ENCODE measurements around the gene VPS37B.

The VPS37B gene

DNA sequence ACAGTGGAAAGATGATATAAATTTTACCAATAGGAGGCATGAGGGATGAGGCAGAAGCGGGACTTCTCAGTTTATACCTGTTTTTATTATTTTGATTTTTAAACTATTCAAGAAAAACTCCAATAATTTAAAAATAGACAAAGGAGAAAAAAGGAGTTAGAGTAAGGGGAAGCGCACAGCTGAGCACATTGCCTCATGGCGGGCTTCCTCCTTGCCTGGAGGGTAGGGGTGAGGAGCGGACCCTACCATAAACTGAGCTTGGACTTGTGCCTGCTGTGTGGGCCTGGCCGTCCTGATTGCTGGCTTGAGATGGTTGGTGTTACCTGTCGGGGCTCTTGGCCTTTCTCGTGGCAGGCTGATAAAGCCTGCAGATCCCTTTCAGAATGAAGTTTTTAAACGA lies 75.8 kb downstream of the VPS37B start:
- in situ Hi-C loops (cut with MboI; ENCODE audit: low sequenced_read_pairs), result no loop called here

DNA sequence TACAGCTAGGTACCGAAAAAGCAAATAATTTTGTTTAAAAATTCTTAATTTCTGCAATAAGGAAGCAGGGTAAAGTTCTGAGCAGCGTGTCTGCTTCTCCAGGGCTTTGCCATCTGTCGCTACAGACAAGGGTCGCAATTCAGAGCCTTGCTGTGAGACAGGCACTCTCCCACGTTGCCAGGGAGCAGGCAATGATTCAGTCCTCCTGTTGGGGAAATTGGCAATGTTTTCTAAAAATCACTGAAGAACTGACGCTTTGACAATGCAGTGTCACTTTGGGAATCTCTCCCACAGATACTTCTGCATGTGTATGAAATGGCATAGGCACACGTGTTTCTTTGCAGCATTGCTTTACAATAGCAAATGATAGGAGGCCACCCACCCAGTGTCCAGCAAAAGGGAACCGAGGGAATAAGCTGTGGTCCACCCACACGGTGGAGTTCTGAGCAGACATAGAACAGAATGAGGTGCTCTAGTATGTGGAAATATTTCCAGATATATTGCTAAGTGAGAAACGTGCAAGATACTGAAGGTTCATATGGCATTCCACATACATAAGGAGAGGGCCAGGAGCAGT lies 76.6 kb downstream of the VPS37B start:
- in situ Hi-C loops (cut with MboI; ENCODE audit: low sequenced_read_pairs), result no loop called here

Data from hTERT RPE-1 (cell line).